Ascending aorta (tissue), 2 donors: ENCODE measurements around the gene STARD13. TPM values are rescaled to one million over a fixed set of nuclear protein-coding genes. Genes with fewer than 3 reads are reported as not detected.

ENCODE experiments used
- DNase-seq, 2 donors: peaks; one replicate each; pipeline ENCODE4 v3.0.0-alpha.2; 2019; ENCODE audit warnings: low spot score in 2 of 2
- H3K27ac ChIP-seq, 2 donors: fragments of 200-600 bp; sonication (generic); one replicate each; pipeline ENCODE4 v1.5.1; 2016 to 2017; ENCODE audit warnings: mild to moderate bottlenecking in 1 of 2
- H3K27me3 ChIP-seq: fragments of 200-600 bp; sonication (generic); one replicate; pipeline ENCODE4 v1.5.1; 2017
- H3K36me3 ChIP-seq, 2 donors: fragments of 200-600 bp; sonication (generic); one replicate each; pipeline ENCODE4 v1.5.1; 2016
- H3K4me1 ChIP-seq, 2 donors: fragments of 200-600 bp; sonication (generic); one replicate each; pipeline ENCODE4 v1.5.1; 2016 to 2017; ENCODE audit warnings: mild to moderate bottlenecking in 1 of 2
- H3K4me3 ChIP-seq, 2 donors: fragments of 200-600 bp; sonication (generic); one replicate each; pipeline ENCODE4 v1.5.1; 2016 to 2017; ENCODE audit warnings: mild to moderate bottlenecking in 1 of 2
- H3K9me3 ChIP-seq, 2 donors: fragments of 200-600 bp; sonication (generic); one replicate each; pipeline ENCODE4 v1.5.1; 2016
- CTCF ChIP-seq, 3 experiments: fragments of 200-600 bp in 2 of 3; fragments of 450-650 bp in 1 of 3; sonication (generic) in 2 of 3; IDR thresholded peaks; one replicate each; pipeline ENCODE4 v1.5.1; 2016 to 2019; ENCODE audit warnings: antibody characterized with exemption in 3 of 3, mild to moderate bottlenecking in 1 of 3, moderate library complexity in 1 of 3
- intact Hi-C: fragments of 100-400 bp; cut with DNase I; formaldehyde crosslinking; loops from one replicate; pipeline ENCODE4 v1.15.1; 2023
- total RNA-seq: library from RNA; depleted of rRNA; stranded (reverse); fragments of >200 nt; gene quantifications from one replicate; pipeline ENCODE4 v1.1.0, GENCODE V29; 2016

Gene STARD13
- total RNA-seq, 1 donor from 2014 or later = 34.6 TPM

- no peak for DNase-seq
- no peaks in the 10 kb centered on the region for H3K9me3 ChIP-seq
- no peaks in the 10 kb centered on the region for H3K27me3 ChIP-seq
- H3K4me3 ChIP-seq = no peak overlapping the region
- intact Hi-C loops = no loop called here
- no peak overlapping the region for H3K27ac ChIP-seq
- no peak for TF ChIP-seq CTCF (IDR thresholded peaks at IDR 0.05)
- H3K36me3 ChIP-seq = no peaks in the 10 kb centered on the region
- peaks cover 0 to 4% of the 10 kb centered on the region in 2 donors for H3K4me1 ChIP-seq
Observed at GRCh38 chr13:33263484-33263883, 22.1 kb downstream of the STARD13 start.

GRCh38 chr13:33262997-33263396, 22.6 kb downstream of the STARD13 start:
- no peak for DNase-seq
- intact Hi-C loops = no loop called here

GRCh38 chr13:33262594-33262993, 23.0 kb downstream of the STARD13 start:
- Histone ChIP-seq H3K4me3 (no peak overlapping the region), H3K36me3 (no peaks in the 10 kb centered on the region), H3K9me3 (no peaks in the 10 kb centered on the region), H3K4me1 (peaks cover 0 to 4% of the 10 kb centered on the region in 2 donors), H3K27me3 (no peaks in the 10 kb centered on the region), H3K27ac (no peak overlapping the region)
- TF ChIP-seq CTCF (IDR thresholded peaks at IDR 0.05) = no peak
- DNase-seq = no peak
- intact Hi-C loops = no loop called here

More at GRCh38 chr13:33262997-33263396, 22.6 kb downstream of the STARD13 start:
- no peak overlapping the region for H3K4me3 ChIP-seq
- H3K27me3 ChIP-seq = no peaks in the 10 kb centered on the region
- no peak overlapping the region for H3K27ac ChIP-seq
- no peaks in the 10 kb centered on the region for H3K9me3 ChIP-seq
- H3K36me3 ChIP-seq = no peaks in the 10 kb centered on the region
- no peak for TF ChIP-seq CTCF (IDR thresholded peaks at IDR 0.05)
- H3K4me1 ChIP-seq = peaks cover 0 to 4% of the 10 kb centered on the region in 2 donors

DNA sequence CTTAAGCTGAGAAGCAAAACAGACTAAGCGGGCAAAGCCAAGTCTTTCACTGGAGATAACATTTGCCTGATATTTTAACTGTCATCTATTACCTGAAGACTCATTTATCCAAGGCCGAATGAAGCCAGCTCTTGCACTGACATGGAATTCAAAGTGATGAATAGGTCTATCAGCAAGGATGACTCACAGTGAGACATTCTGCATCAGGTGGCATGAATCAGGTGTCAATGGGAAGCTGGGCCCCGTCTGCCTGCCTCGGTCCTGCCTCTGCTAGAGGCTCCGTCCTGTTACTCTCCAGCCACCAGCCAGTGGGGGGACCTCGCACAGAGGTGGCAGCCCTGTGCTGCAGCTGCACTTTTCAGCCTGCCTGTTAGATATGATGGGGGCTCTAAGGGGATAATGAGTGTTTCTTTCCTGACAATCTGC, 23.5 kb downstream of the STARD13 start:
- Histone ChIP-seq H3K36me3 (no peaks in the 10 kb centered on the region), H3K4me1 (peaks cover 0 to 4% of the 10 kb centered on the region in 2 donors), H3K27me3 (no peaks in the 10 kb centered on the region), H3K9me3 (no peaks in the 10 kb centered on the region), H3K4me3 (no peak overlapping the region), H3K27ac (no peak overlapping the region)
- no peak for DNase-seq
- intact Hi-C loops = no loop called here
- no peak for TF ChIP-seq CTCF (IDR thresholded peaks at IDR 0.05)

- peaks cover 0 to 4% of the 10 kb centered on the region in 2 donors for H3K4me1 ChIP-seq
- intact Hi-C loops = no loop called here
- TF ChIP-seq CTCF (IDR thresholded peaks at IDR 0.05) = no peak
- no peak for DNase-seq
- H3K27ac ChIP-seq = no peak overlapping the region
- no peaks in the 10 kb centered on the region for H3K9me3 ChIP-seq
- no peak overlapping the region for H3K4me3 ChIP-seq
- H3K27me3 ChIP-seq = no peaks in the 10 kb centered on the region
- H3K36me3 ChIP-seq = no peaks in the 10 kb centered on the region
Observed at GRCh38 chr13:33261387-33262061, 24.0 kb downstream of the STARD13 start.
